Panc1 (cell line): Measurements from ENCODE around the gene FAM3C.

ENCODE experiments used
- CTCF ChIP-seq: fragments of 450-650 bp; IDR thresholded peaks from 2 replicates; pipeline ENCODE4 v1.5.1; 2017; ENCODE audit warnings: mild to moderate bottlenecking
- POLR2AphosphoS5 ChIP-seq: IDR thresholded peaks from 2 replicates; pipeline ENCODE4 v1.6.1; 2012; ENCODE audit warnings: mild to moderate bottlenecking, low read depth, low read length, moderate library complexity

GRCh38 chr7:121402701-121403100 is 6.6 kb upstream of the FAM3C start:
- no peak for TF ChIP-seq CTCF
- TF ChIP-seq POLR2AphosphoS5, result no peak
